Measurements from ENCODE around the gene MMP27. TPM values are rescaled to one million over a fixed set of nuclear protein-coding genes. Genes with fewer than 3 reads are reported as not detected.
"Not testable (repeated sequence)": the region's sequence is repeated elsewhere in the genome, so short reads cannot be mapped to it uniquely, and the experiment has no call there.

Gene MMP27, protein sequence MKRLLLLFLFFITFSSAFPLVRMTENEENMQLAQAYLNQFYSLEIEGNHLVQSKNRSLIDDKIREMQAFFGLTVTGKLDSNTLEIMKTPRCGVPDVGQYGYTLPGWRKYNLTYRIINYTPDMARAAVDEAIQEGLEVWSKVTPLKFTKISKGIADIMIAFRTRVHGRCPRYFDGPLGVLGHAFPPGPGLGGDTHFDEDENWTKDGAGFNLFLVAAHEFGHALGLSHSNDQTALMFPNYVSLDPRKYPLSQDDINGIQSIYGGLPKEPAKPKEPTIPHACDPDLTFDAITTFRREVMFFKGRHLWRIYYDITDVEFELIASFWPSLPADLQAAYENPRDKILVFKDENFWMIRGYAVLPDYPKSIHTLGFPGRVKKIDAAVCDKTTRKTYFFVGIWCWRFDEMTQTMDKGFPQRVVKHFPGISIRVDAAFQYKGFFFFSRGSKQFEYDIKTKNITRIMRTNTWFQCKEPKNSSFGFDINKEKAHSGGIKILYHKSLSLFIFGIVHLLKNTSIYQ
- not detected for polyA plus RNA-seq (ENCODE audit: insufficient read length)

DNA sequence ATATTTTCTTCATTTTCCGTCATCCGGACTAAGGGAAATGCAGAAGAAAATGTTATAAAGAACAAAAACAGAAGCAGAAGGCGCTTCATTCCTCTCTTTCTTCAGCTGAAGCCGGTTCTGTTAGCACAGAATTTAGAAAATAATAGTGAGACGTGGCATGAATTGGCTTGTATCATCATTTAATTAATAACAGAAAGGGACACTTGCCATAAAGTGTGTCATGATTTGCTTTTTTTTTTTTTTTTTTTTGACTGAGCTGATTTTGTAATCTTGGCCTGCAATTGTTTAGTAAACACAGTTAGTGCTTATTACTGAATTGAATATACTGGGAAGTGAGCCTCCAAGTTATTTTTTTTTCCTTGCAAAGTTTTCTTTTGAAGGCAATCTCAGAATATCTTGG lies at the start of gene MMP27:
TSS of gene MMP27 (minus strand) at position 144 of the 400 bp plus-strand sequence. CDS start at position 89, 55 bp downstream.
- no peak for DNase-seq

DNA sequence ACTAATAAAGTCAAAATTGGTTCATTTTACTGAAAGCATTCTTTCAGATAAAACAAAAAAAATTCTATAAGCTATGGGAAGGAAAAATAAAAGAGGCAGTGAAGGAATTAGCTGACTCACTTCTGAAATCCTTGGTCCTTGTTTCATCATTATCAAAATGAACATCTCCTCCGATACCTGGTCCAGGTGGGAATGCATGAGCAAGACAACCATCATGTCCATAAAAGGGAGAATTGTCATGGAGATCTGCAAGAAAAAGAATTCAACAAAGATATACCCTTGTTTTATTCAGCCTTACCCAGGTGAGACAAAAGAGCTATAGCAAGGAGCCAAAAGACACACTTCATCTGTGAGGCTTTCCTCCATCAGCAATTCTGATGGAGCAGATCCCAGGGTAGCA lies 47.7 kb upstream of the MMP27 start:
- no peak for DNase-seq

DNA sequence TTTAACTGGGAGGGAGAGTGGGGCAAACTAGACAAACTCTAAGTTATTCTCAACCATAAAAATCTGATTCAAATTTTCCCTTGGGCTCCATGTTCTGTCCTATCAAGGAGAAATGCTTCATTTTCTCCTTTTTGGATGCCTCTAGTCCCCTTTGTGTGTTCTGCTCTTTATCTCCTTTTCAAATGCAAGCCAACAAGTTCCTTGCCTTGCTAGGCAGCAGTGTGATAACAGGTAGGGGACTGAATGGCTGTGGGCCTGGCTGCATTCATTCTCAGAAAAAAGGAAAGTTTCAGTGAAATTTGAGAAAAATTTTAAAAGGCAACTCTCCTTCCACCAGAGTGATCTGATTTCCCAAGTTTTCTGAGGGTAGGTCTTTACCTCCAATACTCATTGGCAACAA lies 46.1 kb upstream of the MMP27 start:
- DNase-seq, result no peak

DNA sequence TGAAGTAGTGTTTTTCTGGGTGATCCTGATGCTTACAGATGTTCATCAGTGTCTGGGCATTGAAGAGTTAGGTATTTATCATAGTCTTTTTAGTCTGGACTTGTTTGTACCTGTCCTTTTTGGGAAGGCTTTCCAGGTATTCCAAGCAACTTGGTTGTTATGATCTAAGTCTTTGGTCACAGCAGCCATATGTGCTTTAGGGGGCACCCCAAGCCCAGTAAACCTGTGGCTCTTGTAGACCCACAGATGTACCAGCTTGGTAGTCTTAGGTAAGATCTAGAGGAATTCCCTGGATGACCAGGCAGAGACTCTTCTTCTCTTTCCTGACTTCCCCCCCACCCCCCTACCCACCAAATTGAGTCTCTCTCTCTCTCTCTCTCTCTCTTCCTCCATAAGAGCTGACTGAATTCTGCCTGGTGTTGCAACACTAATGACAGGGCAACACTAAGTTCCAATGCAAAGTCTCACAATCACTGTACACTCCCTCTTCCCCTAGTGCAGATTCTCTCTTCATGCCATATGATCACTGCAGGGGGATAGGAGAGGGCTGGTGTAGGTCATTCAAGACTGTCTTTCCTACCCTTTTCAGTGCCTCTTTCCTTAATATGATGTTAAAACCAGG lies 43.6 kb upstream of the MMP27 start:
- DNase-seq, result no peak

DNA sequence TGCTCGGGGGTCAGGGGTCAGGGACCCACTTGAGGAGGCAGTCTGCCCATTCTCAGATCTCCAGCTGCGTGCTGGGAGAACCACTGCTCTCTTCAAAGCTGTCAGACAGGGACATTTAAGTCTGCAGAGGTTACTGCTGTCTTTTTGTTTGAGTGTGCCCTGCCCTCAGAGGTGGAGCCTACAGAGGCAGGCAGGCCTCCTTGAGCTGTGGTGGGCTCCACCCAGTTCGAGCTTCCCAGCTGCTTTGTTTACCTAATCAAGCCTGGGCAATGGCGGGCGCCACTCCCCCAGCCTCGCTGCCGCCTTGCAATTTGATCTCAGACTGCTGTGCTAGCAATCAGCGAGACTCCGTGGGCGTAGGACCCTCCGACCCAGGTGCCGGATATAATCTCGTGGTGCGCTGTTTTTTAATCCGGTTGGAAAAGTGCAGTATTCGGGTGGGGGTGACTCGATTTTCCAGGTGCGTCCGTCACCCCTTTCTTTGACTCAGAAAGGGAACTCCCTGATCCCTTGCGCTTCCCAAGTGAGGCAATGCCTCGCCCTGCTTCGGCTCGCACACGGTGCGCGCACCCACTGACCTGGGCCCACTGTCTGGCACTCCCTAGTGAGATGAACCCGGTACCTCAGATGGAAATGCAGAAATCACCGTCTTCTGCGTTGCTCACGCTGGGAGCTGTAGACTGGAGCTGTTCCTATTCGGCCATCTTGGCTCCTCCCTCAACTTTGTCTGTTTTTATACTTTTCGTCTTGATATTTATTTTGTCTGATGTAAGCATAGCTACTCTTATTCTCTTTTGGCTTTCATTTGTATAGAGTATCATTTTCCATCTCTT lies 41.4 kb upstream of the MMP27 start:
- not testable (repeated sequence) for DNase-seq

DNA sequence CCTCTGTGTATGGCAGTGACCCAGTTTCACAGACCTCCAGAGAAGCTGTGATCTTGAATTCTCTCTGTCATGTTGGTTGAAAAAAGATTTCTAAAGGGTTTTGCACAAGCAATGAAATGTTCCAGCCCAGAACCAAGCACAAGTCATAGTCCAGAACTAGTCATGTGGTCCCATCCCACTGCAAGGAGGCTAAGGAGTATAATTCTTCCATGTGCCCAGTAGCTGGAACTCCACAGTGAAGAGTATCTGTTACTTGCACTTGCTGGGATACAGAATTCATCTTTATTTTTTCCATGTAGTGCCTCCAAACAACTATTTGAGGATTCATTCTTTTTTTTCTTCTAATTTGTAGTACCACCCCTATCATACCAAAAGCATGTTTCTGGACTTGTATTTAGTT lies 29.1 kb upstream of the MMP27 start:
- no peak for DNase-seq

DNA sequence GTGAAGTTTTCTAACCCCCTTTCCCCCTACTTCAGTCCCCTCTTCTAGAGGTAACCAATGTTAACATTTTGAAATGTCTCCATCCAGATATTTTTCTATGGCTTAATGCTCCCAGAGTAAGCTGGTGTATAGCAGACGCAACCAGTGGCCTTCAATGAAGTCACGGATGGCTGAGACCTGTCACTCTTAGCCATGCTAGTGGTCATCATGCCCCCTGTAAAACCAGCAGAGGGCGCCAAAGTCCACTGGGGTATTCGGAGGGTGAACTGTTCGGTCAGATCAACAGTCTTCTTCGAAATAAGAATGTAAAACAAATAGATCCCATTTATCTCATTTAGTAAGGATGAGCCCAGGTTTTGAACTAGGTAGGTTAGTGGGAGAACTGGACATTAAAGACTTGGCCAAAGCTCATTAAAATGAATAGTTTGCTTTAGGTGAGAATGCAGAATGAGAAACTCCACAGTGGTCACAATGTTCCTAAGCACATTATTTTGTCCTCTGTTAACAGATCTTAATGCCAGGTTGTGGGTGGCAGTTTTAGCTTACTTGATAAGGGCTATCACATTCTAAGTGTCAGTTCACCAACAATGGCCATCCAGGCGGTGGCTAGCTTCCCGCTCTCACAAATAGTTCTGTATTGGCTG lies 27.8 kb upstream of the MMP27 start:
- no peak for DNase-seq

DNA sequence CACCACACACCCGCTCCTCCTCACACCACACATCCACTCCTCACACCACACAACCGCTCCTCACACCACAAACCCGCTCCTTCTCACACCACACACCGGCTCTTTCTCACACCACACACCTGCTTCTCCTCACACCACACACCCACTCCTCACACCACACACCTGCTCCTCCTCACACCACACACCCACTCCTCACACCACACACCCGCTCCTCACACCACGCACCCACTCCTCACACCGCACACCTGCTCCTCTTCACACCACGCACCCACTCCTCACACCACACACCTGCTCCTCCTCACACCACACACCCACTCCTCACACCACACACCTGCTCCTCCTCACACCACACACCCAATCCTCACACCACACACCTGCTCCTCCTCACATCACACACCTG lies 25.4 kb upstream of the MMP27 start:
- DNase-seq, result not testable (repeated sequence)

DNA sequence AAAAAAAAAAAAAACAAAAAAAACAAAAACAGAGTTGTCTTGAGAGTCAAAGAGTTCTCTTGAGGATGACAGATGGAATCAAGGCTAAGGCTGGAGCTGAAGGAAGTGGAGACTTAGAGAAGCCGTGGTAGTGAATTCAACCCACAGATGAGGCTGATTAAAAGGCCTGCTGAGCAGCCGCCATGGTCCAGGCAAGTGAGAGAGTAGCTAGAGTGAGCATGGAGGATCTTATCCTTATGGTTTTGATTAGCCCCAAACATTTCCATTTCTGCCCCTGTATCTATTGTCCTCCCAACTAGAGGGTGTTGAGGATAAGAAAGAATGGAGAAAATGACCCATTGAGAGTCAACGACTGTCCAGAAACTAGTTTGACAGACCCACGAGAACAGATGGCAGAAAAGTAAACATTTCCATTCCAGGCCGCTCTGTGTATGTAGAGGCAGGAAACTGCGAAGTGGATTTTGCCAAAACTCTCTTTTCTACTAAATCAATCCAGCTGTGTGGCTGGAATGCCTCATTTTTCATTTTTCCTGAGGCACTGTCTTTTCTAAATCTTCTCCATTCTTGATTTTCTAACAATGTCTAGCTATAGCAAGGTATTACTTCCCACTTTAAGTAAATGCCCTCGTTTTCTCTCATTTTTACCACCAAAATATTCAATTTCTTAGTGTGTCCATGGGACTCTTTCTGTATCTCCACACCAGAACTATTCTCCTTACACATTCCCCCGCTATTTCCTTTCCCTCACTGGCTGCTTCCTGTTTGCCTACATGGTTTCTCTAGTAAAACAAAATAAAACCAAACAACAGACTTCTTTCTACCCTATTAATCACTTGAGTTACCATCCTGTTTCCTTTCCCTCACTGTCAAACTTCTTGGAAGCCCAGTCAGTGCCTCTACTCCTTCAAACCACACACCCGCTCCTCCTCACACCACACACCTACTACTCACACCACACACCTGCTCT lies 24.6 kb upstream of the MMP27 start:
- peak; percentile 26 for DNase-seq

DNA sequence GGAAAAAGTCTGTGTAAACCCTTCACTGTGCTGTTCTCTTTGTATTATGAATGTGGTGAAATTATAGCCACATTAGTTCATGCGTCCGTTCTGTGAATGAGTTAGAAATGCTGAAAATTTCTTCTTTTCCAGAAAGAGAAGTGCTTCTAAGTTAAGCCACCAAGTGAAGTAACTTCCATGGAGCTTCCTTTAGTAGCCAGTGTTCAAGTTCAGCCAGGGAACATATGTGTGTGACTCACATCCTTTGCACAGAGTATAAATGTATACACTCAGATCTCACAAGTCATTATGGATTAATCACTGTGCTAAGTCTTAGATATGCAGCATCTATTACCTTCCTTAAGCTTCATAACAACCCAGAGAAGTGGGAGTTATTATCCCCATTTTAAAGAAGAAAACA lies 22.3 kb upstream of the MMP27 start:
- DNase-seq, result no peak

DNA sequence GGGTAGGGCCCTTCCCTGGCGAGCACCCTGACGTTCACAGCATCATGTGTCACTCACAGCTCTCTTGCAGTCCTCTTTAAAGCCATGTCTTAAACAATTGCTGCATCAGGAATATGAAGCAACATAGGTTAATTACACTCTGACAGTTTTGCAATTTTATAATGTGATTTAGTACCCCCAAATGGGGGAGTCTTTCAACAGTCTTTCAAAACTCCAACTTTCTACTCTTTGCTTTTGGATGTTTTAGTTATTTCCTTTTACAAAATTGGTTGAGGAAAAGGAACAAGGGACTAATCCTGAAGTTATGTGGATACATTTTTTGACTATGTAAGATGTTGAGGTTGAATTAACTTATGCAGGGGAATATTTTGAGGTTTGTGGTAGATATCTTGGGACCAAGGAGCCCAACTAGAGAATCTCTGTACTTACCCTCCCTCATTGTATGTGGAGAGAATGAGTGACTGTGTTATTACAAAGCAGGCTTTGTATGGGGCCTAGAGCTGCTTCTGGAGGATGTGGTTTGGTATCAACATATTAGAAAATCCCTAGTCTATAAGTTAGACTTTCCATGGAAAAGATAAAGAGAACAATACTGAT lies 19.4 kb upstream of the MMP27 start, which contains the start of gene MMP8:
TSS of gene MMP8 (minus strand) at position 51 of the 597 bp plus-strand sequence. CDS start 99 bp downstream, outside the sequence.
- no peak for DNase-seq

DNA sequence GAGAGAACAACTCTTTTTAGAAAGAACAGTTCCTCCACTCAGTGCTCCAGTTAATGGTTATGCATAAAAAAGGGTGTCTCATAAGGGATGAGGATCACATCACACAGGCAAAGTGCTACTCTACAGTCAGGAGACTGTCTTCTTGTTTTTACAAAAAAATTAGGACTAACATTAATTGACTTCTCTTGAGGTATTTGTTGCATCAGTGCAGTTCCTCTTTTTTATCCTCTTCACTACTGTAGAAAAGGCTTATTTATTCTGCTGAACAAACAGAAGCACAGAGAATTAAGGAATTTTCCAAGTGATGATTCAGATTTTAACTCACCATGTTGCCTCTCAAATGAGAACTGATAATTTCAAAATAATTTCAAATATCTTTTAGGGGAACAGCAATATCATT lies 17.3 kb upstream of the MMP27 start:
- DNase-seq, result no peak

DNA sequence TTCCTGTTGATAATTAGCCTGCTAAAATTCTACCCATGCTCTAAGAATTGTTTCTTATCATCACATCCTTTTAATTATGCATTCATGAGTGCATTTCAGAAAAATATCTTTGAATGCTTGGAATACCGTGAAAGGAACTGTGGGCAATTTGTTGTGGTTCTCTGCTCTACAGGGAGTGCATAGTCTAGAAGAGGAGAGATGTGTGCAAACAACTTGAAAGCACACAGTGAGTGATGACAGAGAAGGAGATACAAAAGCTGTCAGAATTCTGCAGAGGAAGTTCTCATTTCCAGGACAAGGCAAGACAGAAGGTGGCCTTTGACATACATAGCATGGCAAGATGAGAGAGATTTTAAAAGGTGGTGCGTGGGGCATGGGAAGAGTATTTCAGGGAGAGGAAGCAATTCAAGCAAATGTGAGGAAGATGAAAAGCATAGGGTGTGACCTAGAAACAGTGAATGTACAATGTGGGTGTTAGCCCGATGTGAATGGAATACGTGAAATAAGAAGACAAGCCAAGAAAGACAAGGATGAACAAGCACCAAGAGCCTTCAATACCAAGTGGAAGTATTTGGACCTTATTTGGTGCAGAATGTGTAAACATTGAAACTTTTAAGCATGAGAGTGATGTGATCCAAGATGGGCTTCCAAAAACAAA lies 14.2 kb upstream of the MMP27 start:
- DNase-seq, result no peak

DNA sequence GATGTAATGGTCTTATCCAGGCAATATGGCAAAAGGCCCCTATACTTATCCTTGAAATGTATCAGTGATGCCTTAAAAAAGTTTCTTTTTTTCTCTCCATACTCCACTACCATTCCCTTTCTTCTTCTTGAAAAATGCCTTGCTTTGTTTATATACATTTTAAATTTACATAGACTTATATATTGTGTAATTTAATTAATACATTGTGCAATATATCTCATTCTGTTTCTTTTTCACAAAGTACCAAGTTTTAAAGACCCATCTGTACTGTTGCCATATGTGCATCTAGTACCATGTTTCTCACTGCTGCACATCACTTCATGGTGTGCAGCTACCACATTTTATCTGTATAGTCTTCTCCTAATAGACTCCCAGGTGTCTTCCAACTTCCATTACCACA lies 11.7 kb upstream of the MMP27 start:
- DNase-seq, result no peak

DNA sequence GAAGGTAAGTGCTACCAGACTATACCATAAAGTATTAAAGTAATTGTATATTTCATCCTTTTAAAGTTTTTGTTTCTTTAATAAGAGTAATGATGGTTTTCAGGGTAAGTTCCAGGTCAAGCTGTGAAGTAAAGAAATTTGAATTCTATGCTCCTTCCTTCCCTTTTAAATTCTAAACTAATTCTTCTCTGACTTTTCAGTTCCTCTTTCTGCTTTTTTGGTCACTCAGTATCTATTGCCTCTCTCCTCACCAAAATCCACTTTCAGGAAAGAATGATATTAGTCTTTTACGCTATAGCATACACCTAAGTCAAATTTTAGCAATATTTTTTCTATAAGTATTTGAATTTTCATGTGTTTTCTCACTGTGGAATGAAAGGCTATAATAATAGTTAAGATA lies 11.0 kb upstream of the MMP27 start:
- DNase-seq, result no peak

DNA sequence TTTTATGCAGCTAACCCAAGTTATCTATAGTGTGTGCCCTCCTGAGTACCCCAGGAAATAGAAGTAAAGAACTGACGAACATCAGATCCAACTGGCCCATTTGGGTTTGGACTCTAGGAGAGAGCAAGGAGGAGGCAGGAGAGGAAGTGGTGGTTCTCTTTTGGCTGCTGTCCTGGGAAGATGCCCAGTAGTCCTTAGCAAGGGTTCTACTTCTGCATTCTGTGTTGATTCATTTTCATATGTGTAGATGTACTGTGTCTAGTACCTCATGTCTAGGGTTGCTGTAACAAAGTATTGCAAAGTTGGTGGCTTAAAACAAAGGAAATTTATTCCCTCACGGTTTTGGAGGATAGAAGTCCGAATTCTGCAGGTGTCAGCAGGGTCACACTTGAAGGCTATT lies 6.6 kb upstream of the MMP27 start:
- DNase-seq, result no peak

DNA sequence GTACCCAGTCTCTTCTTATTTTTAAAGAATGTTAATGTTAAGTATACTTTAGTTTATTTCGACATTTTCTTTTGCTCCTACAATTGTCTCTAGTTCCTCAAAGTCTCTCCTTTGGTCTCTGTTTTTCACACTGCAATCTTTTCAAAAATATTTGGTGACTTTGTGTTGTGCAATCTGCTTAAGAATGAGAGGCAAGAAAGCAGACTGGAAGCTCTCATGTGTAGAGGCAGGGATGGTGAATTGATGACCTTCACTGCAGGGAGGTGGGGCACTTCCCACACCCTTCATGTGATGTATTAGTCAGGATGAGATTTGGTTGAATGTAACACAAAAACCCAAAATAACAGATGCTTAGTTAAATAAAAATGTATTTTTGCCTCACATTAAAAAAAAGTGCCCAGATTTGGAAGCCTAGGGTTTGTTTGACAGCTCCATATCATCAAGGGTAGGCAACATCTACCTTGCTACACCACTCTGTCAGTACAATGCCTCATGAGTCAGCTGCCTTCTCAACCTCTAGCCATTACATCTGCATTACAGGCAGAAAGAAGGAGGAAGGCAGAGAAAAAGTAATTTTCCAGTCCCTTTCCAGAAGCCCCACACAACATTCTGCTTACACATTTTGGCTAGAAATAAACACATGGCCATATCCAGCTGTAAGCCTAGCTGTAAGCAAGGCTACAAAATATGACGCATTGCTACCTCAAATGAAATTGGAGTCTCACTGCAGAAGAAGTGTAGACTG lies 3.8 kb upstream of the MMP27 start:
- no peak for DNase-seq

DNA sequence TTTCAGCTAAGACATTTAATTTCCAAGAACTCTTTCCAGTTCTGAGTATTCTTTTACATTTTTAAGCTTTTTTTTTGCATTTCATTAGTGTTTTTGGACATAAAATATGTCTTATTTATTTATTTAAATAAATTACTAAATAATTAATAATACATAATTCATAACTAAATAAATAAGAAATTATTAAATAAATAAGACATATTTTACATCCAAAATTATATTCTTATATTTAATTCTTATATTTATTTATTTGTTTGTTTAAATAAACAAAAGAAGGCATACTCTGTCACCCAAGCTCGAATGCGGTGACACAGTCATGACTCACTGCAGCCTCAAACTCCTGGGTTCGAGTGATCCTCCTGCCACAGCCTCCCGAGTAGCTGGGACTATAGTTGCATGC lies 3.1 kb upstream of the MMP27 start:
- no peak for DNase-seq

DNA sequence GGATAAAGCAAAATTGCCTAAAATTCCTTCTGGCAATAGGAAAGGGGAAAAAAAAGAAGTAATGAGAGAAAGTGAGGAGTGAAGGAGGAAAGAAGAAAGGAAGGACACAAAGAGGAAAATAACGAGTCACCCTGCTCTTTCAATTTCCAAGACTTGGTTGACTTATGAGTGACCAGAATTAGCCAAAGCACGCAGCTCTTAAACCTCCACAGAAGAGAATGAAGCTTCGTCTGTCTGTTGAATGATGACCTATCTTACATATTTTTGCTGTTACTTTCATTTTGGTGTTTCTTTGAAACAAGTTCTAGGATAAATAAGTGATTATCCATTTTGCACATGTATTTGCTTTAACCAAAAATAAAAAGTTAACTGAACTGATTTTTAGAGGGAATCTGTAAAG lies 728 bp downstream of the MMP27 start:
- no peak for DNase-seq

All from hindlimb muscle (tissue), 1 donor.